ENCODE results near the gene ARHGAP10. TPM values are rescaled to one million over a fixed set of nuclear protein-coding genes. Genes with fewer than 3 reads are reported as not detected.

ARHGAP10 gene
- total RNA-seq, 1 donor from 2014 or later: 4.6 TPM

DNA sequence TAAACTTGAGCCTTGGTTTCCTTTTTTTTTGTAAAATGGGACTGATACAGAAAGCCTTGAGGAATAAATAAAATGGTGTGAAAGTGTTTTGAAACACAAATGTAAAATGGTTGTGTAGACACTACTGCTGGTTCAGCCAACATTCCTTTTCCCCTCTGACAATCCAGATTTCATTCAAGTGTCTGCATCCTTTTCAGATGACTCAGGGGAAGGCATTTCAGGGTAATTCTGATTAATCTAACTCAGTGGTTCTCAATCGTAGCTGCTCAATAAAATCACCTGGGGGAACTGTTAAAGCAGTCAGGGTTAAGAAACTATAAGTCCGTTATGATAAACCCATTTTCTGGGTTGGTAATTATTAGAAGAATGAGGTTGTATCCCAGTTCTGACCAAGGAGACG, 4.6 kb downstream of the ARHGAP10 start:
- peaks cover 6% of the 10 kb centered on the region for H3K27me3 Mint-ChIP-seq (ENCODE audit: unreplicated experiment)
- TF ChIP-seq, protein P1, sequence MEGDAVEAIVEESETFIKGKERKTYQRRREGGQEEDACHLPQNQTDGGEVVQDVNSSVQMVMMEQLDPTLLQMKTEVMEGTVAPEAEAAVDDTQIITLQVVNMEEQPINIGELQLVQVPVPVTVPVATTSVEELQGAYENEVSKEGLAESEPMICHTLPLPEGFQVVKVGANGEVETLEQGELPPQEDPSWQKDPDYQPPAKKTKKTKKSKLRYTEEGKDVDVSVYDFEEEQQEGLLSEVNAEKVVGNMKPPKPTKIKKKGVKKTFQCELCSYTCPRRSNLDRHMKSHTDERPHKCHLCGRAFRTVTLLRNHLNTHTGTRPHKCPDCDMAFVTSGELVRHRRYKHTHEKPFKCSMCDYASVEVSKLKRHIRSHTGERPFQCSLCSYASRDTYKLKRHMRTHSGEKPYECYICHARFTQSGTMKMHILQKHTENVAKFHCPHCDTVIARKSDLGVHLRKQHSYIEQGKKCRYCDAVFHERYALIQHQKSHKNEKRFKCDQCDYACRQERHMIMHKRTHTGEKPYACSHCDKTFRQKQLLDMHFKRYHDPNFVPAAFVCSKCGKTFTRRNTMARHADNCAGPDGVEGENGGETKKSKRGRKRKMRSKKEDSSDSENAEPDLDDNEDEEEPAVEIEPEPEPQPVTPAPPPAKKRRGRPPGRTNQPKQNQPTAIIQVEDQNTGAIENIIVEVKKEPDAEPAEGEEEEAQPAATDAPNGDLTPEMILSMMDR (IDR thresholded peaks at IDR 0.05; ENCODE audit: unreplicated experiment): no peak
- H3K4me3 Mint-ChIP-seq (ENCODE audit: unreplicated experiment): no peak overlapping the region
- DNase-seq (ENCODE audit: low spot score): no peak
- peaks cover 10% of the 10 kb centered on the region for H3K4me1 Mint-ChIP-seq (ENCODE audit: unreplicated experiment)
- no peak overlapping the region for H3K27ac Mint-ChIP-seq (ENCODE audit: unreplicated experiment)
- no peaks in the 10 kb centered on the region for H3K36me3 Mint-ChIP-seq (ENCODE audit: low read depth, unreplicated experiment)
- no peaks in the 10 kb centered on the region for H3K9me3 Mint-ChIP-seq (ENCODE audit: unreplicated experiment)

- Mint-ChIP-seq H3K36me3 (ENCODE audit: low read depth, unreplicated experiment) (no peaks in the 10 kb centered on the region), H3K27ac (ENCODE audit: unreplicated experiment) (no peak overlapping the region), H3K27me3 (ENCODE audit: unreplicated experiment) (peaks cover 6% of the 10 kb centered on the region), H3K4me1 (ENCODE audit: unreplicated experiment) (peaks cover 12% of the 10 kb centered on the region), H3K4me3 (ENCODE audit: unreplicated experiment) (no peak overlapping the region), H3K9me3 (ENCODE audit: unreplicated experiment) (no peaks in the 10 kb centered on the region)
- TF ChIP-seq, protein P1 (IDR thresholded peaks at IDR 0.05; ENCODE audit: unreplicated experiment): no peak
- DNase-seq (ENCODE audit: low spot score): no peak
Observed at GRCh38 chr4:147737623-147738022, 5.7 kb downstream of the ARHGAP10 start.

GRCh38 chr4:147739239-147739823, 7.4 kb downstream of the ARHGAP10 start:
- TF ChIP-seq, protein P1 (IDR thresholded peaks at IDR 0.05; ENCODE audit: unreplicated experiment): no peak
- H3K9me3 Mint-ChIP-seq (ENCODE audit: unreplicated experiment): no peaks in the 10 kb centered on the region
- no peak overlapping the region for H3K27ac Mint-ChIP-seq (ENCODE audit: unreplicated experiment)
- no peaks in the 10 kb centered on the region for H3K36me3 Mint-ChIP-seq (ENCODE audit: low read depth, unreplicated experiment)
- no peaks in the 10 kb centered on the region for H3K27me3 Mint-ChIP-seq (ENCODE audit: unreplicated experiment)
- H3K4me3 Mint-ChIP-seq (ENCODE audit: unreplicated experiment): no peak overlapping the region
- H3K4me1 Mint-ChIP-seq (ENCODE audit: unreplicated experiment): peaks cover 9% of the 10 kb centered on the region
- DNase-seq (ENCODE audit: low spot score): no peak

DNA sequence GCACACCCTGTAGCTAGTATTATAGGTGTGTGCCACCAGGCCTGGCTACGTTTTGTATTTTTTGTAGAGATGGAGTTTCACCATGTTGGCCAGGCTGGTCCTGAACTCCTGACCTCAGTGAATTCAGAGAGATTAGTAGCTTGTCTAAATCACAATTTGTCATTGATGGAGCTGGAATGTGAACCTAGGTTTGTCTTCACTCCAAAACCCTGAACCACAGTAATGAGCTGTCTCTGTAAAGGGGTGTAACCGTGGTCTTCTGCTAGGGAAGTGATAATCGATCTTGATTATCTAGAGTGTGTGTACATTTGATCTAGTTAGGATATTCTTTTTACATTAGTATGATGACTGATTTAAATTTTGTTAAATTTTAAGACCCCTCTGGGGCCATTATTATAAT, 8.3 kb downstream of the ARHGAP10 start:
- DNase-seq (ENCODE audit: low spot score): no peak
- Mint-ChIP-seq H3K9me3 (ENCODE audit: unreplicated experiment) (no peaks in the 10 kb centered on the region), H3K27ac (ENCODE audit: unreplicated experiment) (no peak overlapping the region)

DNA sequence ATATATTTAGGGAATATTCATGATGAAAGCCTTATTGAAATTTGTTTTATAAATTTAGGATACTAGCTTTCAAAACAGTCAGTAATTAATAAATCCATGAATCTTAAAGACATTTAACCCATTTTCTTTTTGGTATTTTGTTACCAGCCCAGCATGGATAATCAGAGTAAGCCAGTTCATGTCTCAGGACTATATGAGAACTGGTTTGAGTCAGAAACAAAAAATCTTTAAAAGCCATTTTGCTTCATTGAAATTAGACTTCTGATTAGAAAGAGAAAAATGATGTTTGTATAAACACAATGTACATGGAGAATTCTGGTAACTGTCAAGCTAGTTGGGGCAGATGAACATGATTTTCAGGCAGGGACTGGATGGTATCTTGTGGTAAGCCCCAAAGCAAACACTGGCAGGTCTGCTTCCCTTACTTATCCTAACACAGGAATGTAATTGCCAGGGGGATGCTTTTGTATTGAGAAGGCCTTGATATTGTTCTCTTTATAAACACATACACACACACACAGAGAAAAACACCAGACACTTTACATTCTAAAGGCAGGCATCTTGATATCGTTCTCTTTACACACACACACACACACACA, 9.4 kb downstream of the ARHGAP10 start:
- H3K36me3 Mint-ChIP-seq (ENCODE audit: low read depth, unreplicated experiment): no peaks in the 10 kb centered on the region
- peak overlapping the region; percentile 24 for H3K27ac Mint-ChIP-seq (ENCODE audit: unreplicated experiment)
- DNase-seq (ENCODE audit: low spot score): no peak
- TF ChIP-seq, protein P1 (IDR thresholded peaks at IDR 0.05; ENCODE audit: unreplicated experiment): no peak
- H3K4me1 Mint-ChIP-seq (ENCODE audit: unreplicated experiment): peaks cover 9% of the 10 kb centered on the region
- H3K27me3 Mint-ChIP-seq (ENCODE audit: unreplicated experiment): peaks cover 6% of the 10 kb centered on the region
- H3K9me3 Mint-ChIP-seq (ENCODE audit: unreplicated experiment): no peaks in the 10 kb centered on the region
- no peak overlapping the region for H3K4me3 Mint-ChIP-seq (ENCODE audit: unreplicated experiment)

More for the DNA sequence above, 8.3 kb downstream of the ARHGAP10 start:
- H3K4me3 Mint-ChIP-seq (ENCODE audit: unreplicated experiment): no peak overlapping the region
- H3K4me1 Mint-ChIP-seq (ENCODE audit: unreplicated experiment): peaks cover 9% of the 10 kb centered on the region
- TF ChIP-seq, protein P1 (IDR thresholded peaks at IDR 0.05; ENCODE audit: unreplicated experiment): no peak
- no peaks in the 10 kb centered on the region for H3K36me3 Mint-ChIP-seq (ENCODE audit: low read depth, unreplicated experiment)
- H3K27me3 Mint-ChIP-seq (ENCODE audit: unreplicated experiment): peaks cover 6% of the 10 kb centered on the region

Measured in endothelial cell (in vitro differentiated cells).